Endothelial cell of umbilical vein (primary cell): ENCODE results near the gene MRPS27.

Experiments
- EZH2 ChIP-seq: IDR thresholded peaks from 2 replicates; pipeline ENCODE4 v1.6.1; 2012; ENCODE audit warnings: borderline replicate concordance, low read depth, mild to moderate bottlenecking, moderate library complexity, low read length, inconsistent platforms; ENCODE audit not compliant: severe bottlenecking
- FOS ChIP-seq: IDR thresholded peaks from 2 replicates; pipeline ENCODE4 v1.6.1; 2011; ENCODE audit warnings: mild to moderate bottlenecking, low read length, moderate library complexity, borderline replicate concordance; ENCODE audit not compliant: insufficient read depth
- JUN ChIP-seq: IDR thresholded peaks from 2 replicates; pipeline ENCODE4 v1.6.1; 2011; ENCODE audit warnings: borderline replicate concordance, low read depth; ENCODE audit not compliant: insufficient read length, insufficient read depth
- POLR2A ChIP-seq: IDR thresholded peaks from 2 replicates; pipeline ENCODE4 v1.6.1; 2012; ENCODE audit warnings: low read depth, mild to moderate bottlenecking, control low read depth, low read length
- POLR2AphosphoS5 ChIP-seq: IDR thresholded peaks from 2 replicates; pipeline ENCODE4 v1.6.1; 2012; ENCODE audit warnings: low read depth, mild to moderate bottlenecking, control low read depth, low read length, moderate library complexity; ENCODE audit not compliant: insufficient read depth
- TF ChIP-seq, protein P1 (sequence below), 2 donors: IDR thresholded peaks; 1 replicate in 1 of 2; 2 replicates in 1 of 2; pipeline ENCODE4 v1.5.1; 2011; ENCODE audit warnings: low read length in 2 of 2, mild to moderate bottlenecking in 2 of 2, moderate library complexity in 2 of 2, control low read depth in 1 of 2, inconsistent platforms in 1 of 2, low read depth in 1 of 2; ENCODE audit not compliant: insufficient read depth in 1 of 2; ENCODE audit errors: extremely low read depth in 1 of 2
- TF ChIP-seq, protein P2 (sequence below): IDR thresholded peaks from 2 replicates; pipeline ENCODE4 v1.6.1; 2011; ENCODE audit not compliant: insufficient read depth, insufficient read length

DNA sequence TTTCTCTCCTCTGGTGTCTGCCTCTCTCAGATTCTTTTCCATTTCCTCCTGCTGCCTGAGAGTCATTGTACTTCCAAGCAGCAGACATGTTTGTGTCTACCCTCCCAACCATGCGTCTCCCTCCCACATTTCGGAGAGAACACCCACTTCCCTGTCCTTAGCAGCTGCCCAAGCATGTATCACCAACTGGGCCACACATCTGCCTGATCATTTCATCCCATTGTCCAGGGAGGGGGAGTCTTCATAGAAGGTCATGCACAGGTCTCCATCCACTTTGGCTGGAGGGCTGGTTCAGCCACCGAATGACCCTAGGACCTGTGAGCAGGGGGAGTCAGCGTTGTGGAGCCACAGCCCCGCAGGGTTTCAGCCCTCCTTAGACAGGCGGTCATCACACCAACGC, 137.4 kb downstream of the MRPS27 start:
- TF ChIP-seq, protein P1, sequence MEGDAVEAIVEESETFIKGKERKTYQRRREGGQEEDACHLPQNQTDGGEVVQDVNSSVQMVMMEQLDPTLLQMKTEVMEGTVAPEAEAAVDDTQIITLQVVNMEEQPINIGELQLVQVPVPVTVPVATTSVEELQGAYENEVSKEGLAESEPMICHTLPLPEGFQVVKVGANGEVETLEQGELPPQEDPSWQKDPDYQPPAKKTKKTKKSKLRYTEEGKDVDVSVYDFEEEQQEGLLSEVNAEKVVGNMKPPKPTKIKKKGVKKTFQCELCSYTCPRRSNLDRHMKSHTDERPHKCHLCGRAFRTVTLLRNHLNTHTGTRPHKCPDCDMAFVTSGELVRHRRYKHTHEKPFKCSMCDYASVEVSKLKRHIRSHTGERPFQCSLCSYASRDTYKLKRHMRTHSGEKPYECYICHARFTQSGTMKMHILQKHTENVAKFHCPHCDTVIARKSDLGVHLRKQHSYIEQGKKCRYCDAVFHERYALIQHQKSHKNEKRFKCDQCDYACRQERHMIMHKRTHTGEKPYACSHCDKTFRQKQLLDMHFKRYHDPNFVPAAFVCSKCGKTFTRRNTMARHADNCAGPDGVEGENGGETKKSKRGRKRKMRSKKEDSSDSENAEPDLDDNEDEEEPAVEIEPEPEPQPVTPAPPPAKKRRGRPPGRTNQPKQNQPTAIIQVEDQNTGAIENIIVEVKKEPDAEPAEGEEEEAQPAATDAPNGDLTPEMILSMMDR (IDR thresholded peaks at IDR 0.05; ENCODE audit: extremely low read depth in 1 of 2, insufficient read depth in 1 of 2, low read depth in 1 of 2, low read length in 2 of 2) = no peak
- TF ChIP-seq POLR2A (no peak), FOS (no peak), EZH2 (no peak), JUN (no peak), POLR2AphosphoS5 (no peak)
- TF ChIP-seq, protein P2, sequence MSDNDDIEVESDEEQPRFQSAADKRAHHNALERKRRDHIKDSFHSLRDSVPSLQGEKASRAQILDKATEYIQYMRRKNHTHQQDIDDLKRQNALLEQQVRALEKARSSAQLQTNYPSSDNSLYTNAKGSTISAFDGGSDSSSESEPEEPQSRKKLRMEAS = no peak
